Kidney (tissue), 14 donors: ENCODE measurements around the gene WDR41. TPM values are rescaled to one million over a fixed set of nuclear protein-coding genes. Genes with fewer than 3 reads are reported as not detected.

Experiments used
- DNase-seq, 5 donors: peaks; one replicate each; pipeline ENCODE4 v3.0.0-alpha.2; 2013 to 2020
- FAIRE-seq: peaks from 2 replicates; lab custom pipeline; 2012; peaks lifted over from hg19 to GRCh38; lab: Jason Lieb, UNC
- H3K27ac ChIP-seq, 2 donors: one replicate each; pipeline ENCODE4 v1.7.0; 2013; ENCODE audit warnings: low read depth in 2 of 2, low read length in 2 of 2, inconsistent platforms in 1 of 2
- H3K27me3 ChIP-seq: one replicate; pipeline ENCODE4 v1.7.1; 2013; ENCODE audit warnings: low read length, inconsistent platforms; ENCODE audit not compliant: control insufficient read depth, insufficient read depth
- H3K36me3 ChIP-seq, 3 donors: one replicate each; pipeline versions ENCODE4 v1.7.0 to v1.7.1; 2013; ENCODE audit warnings: low read length in 3 of 3, control low read depth in 1 of 3, inconsistent platforms in 1 of 3; ENCODE audit not compliant: insufficient read depth in 3 of 3, control insufficient read depth in 2 of 3
- H3K4me1 ChIP-seq, 3 donors: one replicate each; pipeline versions ENCODE4 v1.7.0 to v1.7.1; 2013; ENCODE audit warnings: low read length in 3 of 3, inconsistent platforms in 1 of 3, low read depth in 1 of 3; ENCODE audit not compliant: control insufficient read depth in 2 of 3, insufficient read depth in 2 of 3
- H3K4me3 ChIP-seq, 3 donors: one replicate each; pipeline versions ENCODE4 v1.7.0 to v1.8.1; 2013; ENCODE audit warnings: low read length in 3 of 3, control low read depth in 1 of 3, inconsistent platforms in 1 of 3
- H3K9ac ChIP-seq, 3 donors: one replicate each; pipeline versions ENCODE4 v1.7.0 to v1.7.1; 2013; ENCODE audit warnings: low read length in 3 of 3, control low read depth in 1 of 3, inconsistent platforms in 1 of 3
- H3K9me3 ChIP-seq, 3 donors: one replicate each; pipeline versions ENCODE4 v1.7.0 to v1.7.1; 2013; ENCODE audit warnings: low read length in 3 of 3, control low read depth in 1 of 3, inconsistent platforms in 1 of 3; ENCODE audit not compliant: control insufficient read depth in 2 of 3, insufficient read depth in 1 of 3
- intact Hi-C: fragments of 100-400 bp; cut with DNase I; formaldehyde crosslinking; loops from one replicate; pipeline ENCODE4 v1.11.1; 2022
- polyA plus RNA-seq: library from polyadenylated mRNA; stranded (reverse); fragments of 350-450 nt; fragmentation: Illumina TruSeq; extraction: RNeasy Lipid Tissue Mini Kit (QIAGEN cat#74804); gene quantifications from one replicate; pipeline ENCODE4 v1.2.3, GENCODE V29; 2014; ENCODE audit warnings: low read depth, low replicate concordance; ENCODE audit not compliant: insufficient read depth
- total RNA-seq: library from RNA; stranded (reverse); fragmentation: NEBNext Ultra II Directional; extraction: Animal tissue kit (Norgen Biotek cat#: 25700); gene quantifications from one replicate; pipeline ENCODE4 v1.2.1, GENCODE V29; 2021
- TF ChIP-seq, protein P1 (sequence below): IDR thresholded peaks from 3 replicates; pipeline ENCODE4 v1.5.1; 2012; ENCODE audit warnings: mild to moderate bottlenecking, moderate library complexity, borderline replicate concordance; ENCODE audit not compliant: insufficient read depth; ENCODE audit errors: extremely low read depth
- donor health status: control.
- donor health status: control.
- donor health status: control.
- donor health status: control.
- donor health status: control.
- donor health status: DM: yes; HTN: yes; CAD: no.
- donor health status: Normal renal cell carcinoma (clear cell type).

The WDR41 gene
- total and polyA plus RNA-seq, 2 donors from 2014 or later = 16.0 to 45.2 TPM

DNA sequence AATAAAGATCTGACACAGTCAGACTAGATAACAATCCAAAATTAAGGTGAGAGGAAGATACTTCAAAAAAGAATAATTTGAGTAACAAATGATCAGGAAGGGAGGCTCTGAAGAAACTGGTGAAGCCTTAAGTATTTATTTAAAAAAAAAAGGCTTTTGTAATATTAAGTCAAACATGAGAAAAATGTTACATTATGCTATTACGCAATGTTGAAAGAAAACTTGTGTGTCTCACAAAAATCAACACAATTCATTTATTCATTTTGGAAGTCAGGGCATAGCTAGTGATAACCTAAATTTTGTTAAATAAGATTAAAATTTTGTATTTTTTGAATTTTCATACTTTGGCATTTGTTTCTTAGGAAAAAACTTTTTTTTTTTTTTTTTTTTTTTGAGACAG lies 28.2 kb downstream of the WDR41 start:
- intact Hi-C loops = no loop called here
- DNase-seq (no peak), FAIRE-seq (no peak)
- Histone ChIP-seq H3K27ac (no peak overlapping the region), H3K4me3 (no peak overlapping the region), H3K36me3 (no peaks in the 10 kb centered on the region), H3K27me3 (no peaks in the 10 kb centered on the region), H3K4me1 (no peaks in the 10 kb centered on the region), H3K9me3 (no peaks in the 10 kb centered on the region), H3K9ac (no peak overlapping the region)
- TF ChIP-seq, protein P1, sequence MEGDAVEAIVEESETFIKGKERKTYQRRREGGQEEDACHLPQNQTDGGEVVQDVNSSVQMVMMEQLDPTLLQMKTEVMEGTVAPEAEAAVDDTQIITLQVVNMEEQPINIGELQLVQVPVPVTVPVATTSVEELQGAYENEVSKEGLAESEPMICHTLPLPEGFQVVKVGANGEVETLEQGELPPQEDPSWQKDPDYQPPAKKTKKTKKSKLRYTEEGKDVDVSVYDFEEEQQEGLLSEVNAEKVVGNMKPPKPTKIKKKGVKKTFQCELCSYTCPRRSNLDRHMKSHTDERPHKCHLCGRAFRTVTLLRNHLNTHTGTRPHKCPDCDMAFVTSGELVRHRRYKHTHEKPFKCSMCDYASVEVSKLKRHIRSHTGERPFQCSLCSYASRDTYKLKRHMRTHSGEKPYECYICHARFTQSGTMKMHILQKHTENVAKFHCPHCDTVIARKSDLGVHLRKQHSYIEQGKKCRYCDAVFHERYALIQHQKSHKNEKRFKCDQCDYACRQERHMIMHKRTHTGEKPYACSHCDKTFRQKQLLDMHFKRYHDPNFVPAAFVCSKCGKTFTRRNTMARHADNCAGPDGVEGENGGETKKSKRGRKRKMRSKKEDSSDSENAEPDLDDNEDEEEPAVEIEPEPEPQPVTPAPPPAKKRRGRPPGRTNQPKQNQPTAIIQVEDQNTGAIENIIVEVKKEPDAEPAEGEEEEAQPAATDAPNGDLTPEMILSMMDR = no peak

GRCh38 chr5:77461287-77461686 lies 30.8 kb downstream of the WDR41 start:
- Histone ChIP-seq H3K4me1 (no peaks in the 10 kb centered on the region), H3K36me3 (no peaks in the 10 kb centered on the region), H3K4me3 (no peak overlapping the region), H3K27me3 (no peaks in the 10 kb centered on the region), H3K27ac (no peak overlapping the region), H3K9ac (no peak overlapping the region), H3K9me3 (no peaks in the 10 kb centered on the region)
- TF ChIP-seq, protein P1 = no peak
- DNase-seq (no peak), FAIRE-seq (no peak)
- intact Hi-C loops = no loop called here

DNA sequence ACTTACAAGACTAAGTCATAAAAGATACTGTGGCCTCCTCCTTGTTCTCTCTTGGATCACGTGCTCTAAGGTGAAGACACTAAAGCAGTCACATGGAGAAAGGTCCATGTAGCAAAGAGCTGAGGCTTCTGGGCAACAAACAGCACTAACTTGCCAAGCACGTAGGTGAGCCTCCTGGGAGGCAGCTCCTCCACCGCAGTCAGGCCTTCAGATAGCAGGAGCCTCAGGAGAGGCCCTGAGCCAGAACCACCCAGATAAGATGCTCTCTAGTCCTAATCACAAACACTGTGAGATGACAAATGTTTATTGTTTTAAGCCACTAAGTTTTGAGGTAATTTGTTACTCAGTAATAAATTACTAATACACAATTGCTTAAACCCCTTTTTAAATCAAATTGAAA lies 38.0 kb downstream of the WDR41 start:
- Histone ChIP-seq H3K4me3 (no peak overlapping the region), H3K27ac (no peak overlapping the region), H3K4me1 (no peaks in the 10 kb centered on the region), H3K9ac (no peak overlapping the region), H3K27me3 (no peaks in the 10 kb centered on the region), H3K36me3 (peaks cover 0 to 5% (median 5%) of the 10 kb centered on the region in 3 donors), H3K9me3 (no peaks in the 10 kb centered on the region)
- DNase-seq (no peak), FAIRE-seq (no peak)
- TF ChIP-seq, protein P1 = no peak
- intact Hi-C loops = no loop called here

DNA sequence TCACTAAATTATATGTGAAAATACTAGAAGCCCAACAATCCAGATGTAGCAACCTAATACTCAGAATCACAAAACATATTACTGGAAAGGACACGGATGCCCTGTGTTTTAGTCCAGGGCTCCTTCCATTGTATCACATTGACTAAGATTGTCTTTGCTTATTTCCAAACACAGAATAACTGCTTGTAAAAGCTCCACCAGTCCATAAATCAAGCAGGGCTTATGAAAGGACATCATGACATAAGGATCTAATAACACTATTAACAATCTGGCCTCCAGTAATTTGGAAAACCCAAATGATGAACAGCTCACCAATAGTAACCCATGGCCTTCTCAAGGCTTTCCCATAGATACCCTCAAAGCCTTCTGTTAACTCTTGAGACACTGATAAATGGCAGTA lies 39.8 kb downstream of the WDR41 start:
- FAIRE-seq = no peak
- H3K4me3 ChIP-seq = no peak overlapping the region
- H3K27me3 ChIP-seq = no peaks in the 10 kb centered on the region
- no peak overlapping the region for H3K27ac ChIP-seq
- H3K4me1 ChIP-seq = no peaks in the 10 kb centered on the region
- intact Hi-C loops = no loop called here
- H3K9me3 ChIP-seq = no peaks in the 10 kb centered on the region
- no peak for DNase-seq
- TF ChIP-seq, protein P1 = no peak
- peaks cover 2 to 8% (median 6%) of the 10 kb centered on the region in 3 donors for H3K36me3 ChIP-seq
- H3K9ac ChIP-seq = no peak overlapping the region
